ENCODE data around the gene IGFBP5.

GRCh38 chr2:216653093-216653799, 42.1 kb downstream of the IGFBP5 start:
- TF ChIP-seq CTCF (IDR thresholded peaks at IDR 0.05): no peak
- no peak for TF ChIP-seq POLR2A (IDR thresholded peaks at IDR 0.05)

Measured in breast epithelium (tissue), 3 donors.